ENCODE results near the gene CACNB2. TPM values are rescaled to one million over a fixed set of nuclear protein-coding genes. Genes with fewer than 3 reads are reported as not detected.

The CACNB2 gene
- polyA plus RNA-seq, 1 of the 3 experiments (the other 2 are of a cell fraction): 0.74 TPM

- Histone ChIP-seq H3K27ac (ENCODE audit: low read depth in 2 of 2, low read length in 1 of 2) (no peak overlapping the region), H3K9me2 (no peaks in the 10 kb centered on the region), H3K36me3 (replicated peaks in 1 of 2; ENCODE audit: control insufficient read depth in 1 of 2, insufficient read depth in 2 of 2, low read length in 1 of 2) (peaks cover 0 to 3% of the 10 kb centered on the region in 2 experiments), H3K9me3 (no peaks in the 10 kb centered on the region), H3K9ac (no peak overlapping the region), H3K4me2 (no peak overlapping the region), H4K20me1 (ENCODE audit: insufficient read depth) (no peaks in the 10 kb centered on the region), H3K4me3 (ENCODE audit: low read depth in 2 of 2, low read length in 1 of 2) (no peak overlapping the region), H2AFZ (ENCODE audit: low read depth) (no peak overlapping the region), H3F3A (replicated peaks; ENCODE audit: insufficient read depth) (no peaks in the 10 kb centered on the region), H3K27me3 (ENCODE audit: insufficient read depth) (no peaks in the 10 kb centered on the region), H3K4me1 (ENCODE audit: control insufficient read depth in 1 of 2, insufficient read depth in 2 of 2, low read depth in 1 of 2, low read length in 1 of 2) (no peaks in the 10 kb centered on the region), H3K79me2 (ENCODE audit: insufficient read depth) (no peaks in the 10 kb centered on the region)
- ChIA-PET CTCF (interaction anchor here (1.0 to 1.3 kb wide), 3 partner anchors 10 to 35 kb away, joined by 3 read pairs; no protein-coding TSS in a partner anchor), POLR2A (no interaction called here)
- TF ChIP-seq FOXJ3 (CRISPR knock-in tag; IDR thresholded peaks at IDR 0.05): no peak
- TF ChIP-seq EZH2phosphoT487 (IDR thresholded peaks at IDR 0.05; ENCODE audit: borderline replicate concordance, low read depth): no peak
- no peak for TF ChIP-seq ELF1 (IDR thresholded peaks at IDR 0.05)
- TF ChIP-seq GABPA (IDR thresholded peaks at IDR 0.05; ENCODE audit: low read depth): no peak
- TF ChIP-seq GATA2 (CRISPR knock-in tag; IDR thresholded peaks at IDR 0.05): no peak
- no peak for DNase-seq
- WGBS (ENCODE audit: low lambda C conversion rate): 81% methylated on average over 7 of the region's 7 CpGs
Measured at GRCh38 chr10:18532881-18533535, 392.8 kb downstream of the CACNB2 start.

GRCh38 chr10:18533896-18534295 is 393.7 kb downstream of the CACNB2 start:
- Histone ChIP-seq H3K4me2 (no peak overlapping the region), H3K27me3 (ENCODE audit: insufficient read depth) (no peaks in the 10 kb centered on the region), H3K4me3 (ENCODE audit: low read depth in 2 of 2, low read length in 1 of 2) (no peak overlapping the region), H3K79me2 (ENCODE audit: insufficient read depth) (no peaks in the 10 kb centered on the region), H3K27ac (ENCODE audit: low read depth in 2 of 2, low read length in 1 of 2) (no peak overlapping the region), H2AFZ (ENCODE audit: low read depth) (no peak overlapping the region), H3K4me1 (ENCODE audit: control insufficient read depth in 1 of 2, insufficient read depth in 2 of 2, low read depth in 1 of 2, low read length in 1 of 2) (no peaks in the 10 kb centered on the region), H3K9ac (no peak overlapping the region), H3K36me3 (replicated peaks in 1 of 2; ENCODE audit: control insufficient read depth in 1 of 2, insufficient read depth in 2 of 2, low read length in 1 of 2) (peaks cover 0 to 10% of the 10 kb centered on the region in 2 experiments), H4K20me1 (ENCODE audit: insufficient read depth) (no peaks in the 10 kb centered on the region), H3F3A (replicated peaks; ENCODE audit: insufficient read depth) (no peaks in the 10 kb centered on the region), H3K9me3 (no peaks in the 10 kb centered on the region), H3K9me2 (no peaks in the 10 kb centered on the region)
- DNase-seq: no peak
- ChIA-PET CTCF (interaction anchor here (1.3 kb wide), 1 partner anchor 9 kb away, joined by 3 read pairs; no protein-coding TSS in a partner anchor), POLR2A (no interaction called here)
- TF ChIP-seq SMC3 (IDR thresholded peaks at IDR 0.05; ENCODE audit: low read depth, low read length) (no peak), ELF1 (IDR thresholded peaks at IDR 0.05) (no peak), MXI1 (IDR thresholded peaks at IDR 0.05; ENCODE audit: low read depth, low read length) (no peak), EZH2phosphoT487 (IDR thresholded peaks at IDR 0.05; ENCODE audit: borderline replicate concordance, low read depth) (no peak), TAF1 (IDR thresholded peaks at IDR 0.05; ENCODE audit: borderline replicate concordance, low read depth, low read length) (no peak), ZBTB33 (IDR thresholded peaks at IDR 0.05; ENCODE audit: borderline replicate concordance, low read depth) (no peak), CHD2 (IDR thresholded peaks at IDR 0.05; ENCODE audit: low read length, partially characterized antibody) (no peak)
- 96% methylated on average over 5 of the region's 5 CpGs for WGBS (ENCODE audit: low lambda C conversion rate)
